Measurements from ENCODE around the gene CDC73.
"Not testable (repeated sequence)": the region's sequence is repeated elsewhere in the genome, so short reads cannot be mapped to it uniquely, and the experiment has no call there.

The CDC73 gene

DNA sequence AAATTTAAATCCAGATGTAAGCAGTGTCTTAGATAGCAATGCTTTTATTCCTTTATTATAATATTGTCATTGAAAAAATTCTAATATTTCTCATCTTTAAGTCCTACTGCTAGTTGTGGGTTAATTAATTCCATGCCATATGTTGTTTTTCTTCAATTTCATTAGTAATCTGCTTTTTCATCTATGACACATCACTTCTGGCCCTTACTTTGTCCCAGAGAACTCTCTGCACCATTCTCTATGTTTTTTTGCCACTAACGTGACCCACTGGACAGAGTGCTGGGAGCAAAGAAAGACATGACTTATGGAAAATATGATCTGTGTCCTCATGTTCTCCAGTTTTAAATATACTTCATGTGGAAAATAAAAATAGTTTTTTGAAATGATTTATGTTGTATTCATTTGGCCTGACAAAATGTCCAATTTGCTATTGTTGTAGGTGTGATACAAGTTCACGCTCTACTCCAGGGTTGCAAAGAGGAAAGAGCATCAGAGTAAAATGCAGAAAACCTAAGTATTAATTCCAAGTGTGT is 166.8 kb downstream of the CDC73 start:
- not testable (repeated sequence) for DNase-seq (ENCODE audit: low spot score)

DNA sequence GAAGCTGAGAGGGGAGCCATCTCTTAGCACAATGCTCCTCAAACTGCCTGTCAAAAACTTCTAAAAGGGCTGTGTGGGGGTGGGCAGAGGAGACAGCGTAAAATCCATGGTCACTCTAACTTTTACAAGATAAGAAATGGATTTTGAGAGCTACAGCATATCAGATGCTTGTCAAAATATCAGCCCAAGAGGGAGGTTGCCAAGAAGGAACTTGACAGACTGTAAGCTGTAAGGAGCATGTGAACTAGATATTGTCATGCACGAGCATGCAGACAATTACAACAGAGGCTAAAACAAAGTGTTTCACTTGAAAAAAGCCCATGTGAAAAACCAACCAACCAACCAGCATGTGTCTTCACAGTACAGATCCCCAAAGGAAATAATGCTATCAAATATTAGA is 171.9 kb downstream of the CDC73 start:
- no peak for DNase-seq (ENCODE audit: low spot score)

DNA sequence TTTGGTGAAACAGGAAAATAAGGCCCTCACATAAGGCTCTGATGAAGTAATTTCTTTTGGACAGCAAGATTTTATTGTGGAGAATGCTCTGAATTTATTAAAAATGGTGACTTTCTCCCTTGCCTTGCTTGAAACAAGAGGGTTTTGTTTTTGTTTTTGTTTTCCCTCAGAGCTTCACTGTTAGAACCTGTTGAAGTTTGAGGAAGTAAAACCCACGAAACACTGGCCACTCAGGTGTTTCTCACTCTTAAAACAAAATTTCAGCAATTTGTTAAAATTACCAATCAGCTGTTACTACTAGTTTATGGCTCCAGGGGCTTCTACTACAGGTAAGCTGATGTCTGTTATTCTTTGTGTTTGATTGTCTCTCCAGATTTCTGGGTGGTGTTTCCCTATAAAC is 177.2 kb downstream of the CDC73 start:
- no peak for DNase-seq (ENCODE audit: low spot score)

DNA sequence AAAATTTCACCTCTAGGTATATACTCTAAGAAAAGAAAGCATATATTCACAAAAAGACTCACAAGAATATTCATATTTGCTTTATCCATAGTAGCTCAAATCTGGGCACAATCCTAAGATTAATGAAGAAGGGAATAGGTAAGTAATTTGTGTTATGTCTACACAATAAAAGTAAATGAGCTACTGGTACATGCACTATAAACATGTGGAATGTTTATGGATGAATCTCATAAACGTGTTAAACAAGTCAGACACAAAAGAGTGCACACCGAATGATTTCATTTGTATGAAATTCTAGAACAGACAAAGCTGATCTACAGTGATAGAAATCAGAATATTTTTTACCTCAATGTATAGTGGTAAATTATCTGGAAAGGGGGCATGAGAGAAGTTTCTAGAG is 179.9 kb downstream of the CDC73 start:
- no peak for DNase-seq (ENCODE audit: low spot score)

DNA sequence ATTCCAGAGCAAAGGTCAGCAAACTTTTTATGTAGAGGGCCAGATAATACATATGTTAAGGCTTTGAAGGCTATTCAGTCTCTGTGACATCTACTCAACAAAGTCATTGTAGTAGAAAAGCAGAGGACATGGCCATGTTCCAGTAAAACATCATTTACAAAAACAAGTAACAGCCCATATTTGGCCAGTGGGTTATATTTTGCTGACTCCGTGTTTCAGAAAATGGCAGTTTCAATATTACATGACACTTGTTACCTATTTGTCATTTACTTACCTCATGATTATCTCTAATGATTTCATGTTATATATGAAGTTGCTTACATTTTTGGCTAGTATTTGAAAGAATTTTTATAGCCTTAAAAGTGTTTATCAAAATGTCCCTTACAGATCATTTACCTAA is 182.0 kb downstream of the CDC73 start:
- DNase-seq (ENCODE audit: low spot score) = no peak
